ENCODE results near the gene TICAM2.

TICAM2 gene

DNA sequence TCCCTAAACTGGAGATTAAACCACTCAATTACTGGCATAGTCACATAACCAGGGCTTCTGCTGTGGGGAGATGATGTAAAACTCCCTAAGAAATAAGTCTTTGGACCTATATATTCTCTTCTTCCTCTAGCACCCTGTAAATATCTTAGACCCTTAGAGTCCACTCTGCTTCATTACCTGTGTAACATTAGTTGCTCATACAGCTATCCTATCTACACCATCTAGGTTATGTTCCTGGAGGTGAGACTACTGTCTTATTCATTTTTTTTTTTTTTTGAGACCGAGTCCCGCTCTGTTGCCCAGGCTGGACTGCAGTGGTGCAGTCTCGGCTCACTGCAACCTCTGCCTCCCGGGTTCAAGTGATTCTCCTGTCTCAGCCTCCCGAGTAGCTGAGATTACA, 9.6 kb upstream of the TICAM2 start:
- in situ Hi-C loops (cut with MboI; ENCODE audit: low sequenced_read_pairs), result no loop called here

DNA sequence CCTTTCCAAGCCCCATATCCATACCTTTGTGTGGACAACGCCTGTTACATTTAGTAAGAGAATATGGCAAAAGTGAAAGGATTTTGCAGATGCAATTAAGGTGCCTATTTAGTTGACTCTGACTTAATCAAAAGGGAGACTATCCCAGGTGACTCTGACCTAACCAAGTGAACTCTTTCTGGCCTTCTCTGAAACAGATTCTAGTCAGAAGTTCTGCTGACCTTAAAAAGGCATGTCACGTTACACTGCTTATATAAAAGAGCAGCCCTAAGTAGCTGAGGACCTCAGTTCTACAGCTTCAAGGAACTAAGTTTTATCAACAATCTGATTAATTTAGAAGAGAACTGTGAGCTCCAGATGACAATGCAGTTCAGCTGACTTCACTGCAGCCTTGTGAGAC, 5.7 kb upstream of the TICAM2 start:
- in situ Hi-C loops (cut with MboI; ENCODE audit: low sequenced_read_pairs), result no loop called here

DNA sequence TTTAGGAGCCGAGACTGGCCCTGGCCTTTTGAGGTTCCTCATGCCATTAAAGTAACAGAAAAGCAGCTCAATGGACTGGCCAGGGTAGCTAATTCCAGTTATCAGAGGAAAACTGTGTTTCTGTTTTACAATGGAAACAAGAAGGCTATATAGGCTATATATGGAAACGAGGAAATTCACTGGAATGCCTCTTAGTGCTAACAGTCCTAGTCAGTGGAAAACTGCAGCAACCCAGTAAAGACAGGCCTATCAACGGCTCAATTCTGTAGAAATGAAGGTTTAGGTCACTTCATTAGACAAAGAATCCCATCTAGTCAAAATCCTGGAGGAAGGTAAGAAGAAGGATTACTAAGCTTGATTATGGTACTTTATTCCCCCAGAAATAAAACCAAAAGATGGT, 3.2 kb upstream of the TICAM2 start:
- in situ Hi-C loops (cut with MboI; ENCODE audit: low sequenced_read_pairs), result no loop called here

DNA sequence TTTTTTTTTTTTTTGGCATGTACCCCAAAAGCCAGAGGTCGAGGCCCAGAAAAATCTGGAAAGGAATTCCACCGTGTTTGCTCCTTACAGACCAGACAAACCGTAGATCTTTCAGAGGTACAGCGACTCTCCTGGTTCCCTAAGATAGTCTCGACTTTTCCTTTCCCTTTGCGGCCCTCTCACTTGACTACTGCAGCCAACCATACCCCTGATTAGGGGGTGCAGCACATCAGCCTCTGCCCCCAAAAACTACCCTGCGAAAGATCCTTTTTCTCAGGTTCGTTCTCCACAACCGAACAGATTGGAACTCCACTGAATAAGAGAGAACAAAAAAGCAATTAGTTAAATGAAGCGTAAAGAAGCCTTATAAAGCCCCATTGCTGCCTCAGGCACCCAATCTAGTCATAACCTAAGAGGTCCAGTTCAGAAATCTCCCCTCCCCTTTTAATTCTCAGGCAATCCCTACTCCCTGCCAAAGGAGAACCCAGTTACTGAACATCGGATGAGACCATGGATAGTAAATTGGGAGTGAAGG, 379 bp upstream of the TICAM2 start:
- in situ Hi-C loops (cut with MboI; ENCODE audit: low sequenced_read_pairs), result no loop called here

DNA sequence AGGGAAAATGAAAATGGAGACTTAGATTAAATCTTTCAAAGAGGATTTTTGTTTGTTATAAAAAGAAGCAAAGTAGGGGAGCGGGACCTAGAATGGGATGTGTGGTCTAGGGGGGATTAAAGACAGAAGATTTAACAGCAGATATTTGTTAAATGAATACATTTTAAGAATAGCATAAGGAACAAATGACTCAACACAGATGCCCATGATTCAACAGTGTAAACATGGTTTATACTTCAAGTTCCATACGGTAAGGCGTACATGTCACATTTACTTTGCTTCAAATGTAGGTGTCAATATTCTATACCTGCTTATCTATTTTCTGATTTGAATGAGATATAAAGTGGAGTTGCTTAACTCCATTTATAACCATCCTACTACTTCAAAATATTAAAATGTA, 1.5 kb downstream of the TICAM2 start:
- in situ Hi-C loops (cut with MboI; ENCODE audit: low sequenced_read_pairs), result no loop called here

DNA sequence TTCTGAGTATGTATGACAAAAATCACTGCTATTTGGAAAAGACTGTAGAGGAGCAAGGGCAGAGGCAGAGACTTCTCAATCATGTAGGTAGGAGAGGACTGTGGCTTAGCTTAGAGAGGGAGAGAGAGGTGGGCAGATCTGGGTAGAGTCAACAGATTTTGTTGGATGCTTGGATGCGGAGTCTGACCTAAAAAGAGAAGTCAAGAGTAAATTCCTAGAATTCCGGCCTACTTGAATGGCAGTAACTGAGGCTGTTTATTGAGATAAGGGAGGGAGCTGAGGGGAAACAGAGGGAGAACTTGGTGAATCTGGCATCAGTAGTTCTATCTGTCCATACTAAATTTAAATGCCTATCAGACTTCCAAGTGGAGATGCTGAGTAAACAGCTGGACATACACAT, 2.4 kb downstream of the TICAM2 start:
- in situ Hi-C loops (cut with MboI; ENCODE audit: low sequenced_read_pairs), result loop anchor here (25.0 kb wide), 1 partner anchor 288 kb away; no protein-coding TSS in a partner anchor

DNA sequence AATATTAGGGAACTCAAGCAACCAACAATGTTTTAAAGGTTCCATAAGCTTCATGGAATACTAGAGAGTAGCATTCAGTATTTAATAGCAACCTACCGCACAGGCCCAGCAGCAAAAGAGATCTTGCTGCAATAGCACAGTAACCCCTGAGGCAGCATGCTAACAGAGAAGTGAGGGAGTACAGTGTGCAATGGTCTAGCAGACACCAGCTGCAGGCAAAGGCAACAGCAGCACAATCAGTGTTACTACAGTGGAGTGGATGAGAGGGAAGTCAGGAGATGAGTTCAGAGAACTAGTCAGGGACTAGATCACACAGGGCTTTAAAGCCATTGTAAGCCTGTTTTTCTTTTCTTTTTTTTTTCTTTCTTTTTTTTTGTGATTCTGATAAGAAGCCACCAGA, 2.8 kb downstream of the TICAM2 start:
- in situ Hi-C loops (cut with MboI; ENCODE audit: low sequenced_read_pairs), result loop anchor here (25.0 kb wide), 1 partner anchor 287 kb away; no protein-coding TSS in a partner anchor

DNA sequence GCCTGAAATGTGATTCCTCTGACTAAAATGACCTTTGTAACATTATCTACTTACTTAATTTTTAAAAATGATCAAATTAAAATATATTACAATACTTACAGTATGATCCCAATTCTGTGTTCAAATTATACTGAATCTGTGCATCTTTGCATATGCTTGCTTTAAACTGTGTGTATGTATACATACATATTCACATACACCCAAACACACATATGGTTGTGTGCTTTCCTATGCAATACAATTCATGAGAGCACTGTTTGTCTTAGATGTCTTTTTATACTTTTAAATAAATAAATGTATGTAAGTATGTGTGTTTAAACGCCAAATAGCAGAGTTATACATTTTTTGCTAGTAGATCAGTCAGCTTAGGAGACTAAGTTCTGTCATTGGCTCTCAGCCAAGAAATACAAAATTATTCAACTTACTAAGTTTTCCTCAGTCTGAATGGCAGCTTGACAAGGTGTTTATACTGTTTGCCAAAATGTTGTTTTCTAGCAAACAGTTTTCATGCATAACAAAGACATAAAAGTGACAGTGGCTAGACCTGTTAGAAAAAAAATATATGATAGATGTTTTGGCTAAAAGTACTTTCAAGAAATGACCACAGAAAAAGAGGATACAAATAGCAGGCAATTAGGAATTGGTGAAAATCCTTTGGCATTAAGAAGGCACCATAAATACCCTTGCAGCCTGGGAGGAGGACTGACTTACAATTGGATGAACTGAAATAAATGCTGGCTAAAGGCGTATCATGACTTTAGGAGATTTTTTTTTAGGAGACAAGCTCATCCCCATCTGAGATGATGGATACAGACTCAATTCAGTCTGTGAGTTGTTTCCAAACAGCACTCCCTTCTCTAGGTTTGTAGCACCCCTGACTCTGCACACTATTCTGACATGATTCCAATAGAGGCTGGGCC, 7.9 kb downstream of the TICAM2 start:
- in situ Hi-C loops (cut with MboI; ENCODE audit: low sequenced_read_pairs), result loop anchor here (25.0 kb wide), 1 partner anchor 282 kb away; no protein-coding TSS in a partner anchor

DNA sequence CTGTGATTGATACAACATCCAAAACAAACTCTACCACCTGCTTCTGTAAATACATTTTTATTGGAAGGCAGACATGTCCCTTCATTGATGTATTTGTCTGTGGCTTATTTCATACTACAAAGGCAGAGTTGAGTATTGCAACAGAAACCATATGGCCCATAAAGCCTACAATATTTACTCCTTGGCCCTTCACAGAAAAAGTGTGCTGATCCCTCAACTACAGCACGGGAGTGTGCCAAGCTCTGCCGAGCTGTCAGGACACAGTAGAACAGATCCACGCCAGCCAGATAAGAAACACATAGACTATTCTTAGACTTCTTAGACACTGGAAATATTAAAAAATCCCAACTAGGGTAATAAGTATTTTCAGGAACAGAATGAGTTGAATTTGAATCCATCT, 13.2 kb downstream of the TICAM2 start:
- in situ Hi-C loops (cut with MboI; ENCODE audit: low sequenced_read_pairs), result loop anchor here (25.0 kb wide), 1 partner anchor 277 kb away; no protein-coding TSS in a partner anchor

DNA sequence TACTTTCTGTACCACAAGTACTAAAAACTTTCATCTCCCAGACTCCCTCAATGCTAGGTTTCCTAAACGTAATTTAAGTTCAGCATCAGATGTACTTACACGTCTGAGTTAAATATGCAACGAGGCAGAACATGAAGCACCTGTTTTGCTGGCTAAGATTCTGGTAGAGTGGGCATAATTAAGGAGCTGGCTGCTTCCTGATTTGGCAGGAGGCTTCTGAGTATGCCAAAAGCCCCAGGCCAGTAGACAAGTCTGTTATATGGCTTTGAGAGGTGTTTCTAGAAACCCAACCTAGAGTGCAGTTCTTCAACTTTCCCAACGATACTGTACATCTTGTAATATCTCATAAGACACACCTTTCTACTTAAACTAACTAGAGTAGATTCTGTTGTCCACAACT, 13.6 kb downstream of the TICAM2 start:
- in situ Hi-C loops (cut with MboI; ENCODE audit: low sequenced_read_pairs), result loop anchor here (25.0 kb wide), 1 partner anchor 276 kb away; no protein-coding TSS in a partner anchor

DNA sequence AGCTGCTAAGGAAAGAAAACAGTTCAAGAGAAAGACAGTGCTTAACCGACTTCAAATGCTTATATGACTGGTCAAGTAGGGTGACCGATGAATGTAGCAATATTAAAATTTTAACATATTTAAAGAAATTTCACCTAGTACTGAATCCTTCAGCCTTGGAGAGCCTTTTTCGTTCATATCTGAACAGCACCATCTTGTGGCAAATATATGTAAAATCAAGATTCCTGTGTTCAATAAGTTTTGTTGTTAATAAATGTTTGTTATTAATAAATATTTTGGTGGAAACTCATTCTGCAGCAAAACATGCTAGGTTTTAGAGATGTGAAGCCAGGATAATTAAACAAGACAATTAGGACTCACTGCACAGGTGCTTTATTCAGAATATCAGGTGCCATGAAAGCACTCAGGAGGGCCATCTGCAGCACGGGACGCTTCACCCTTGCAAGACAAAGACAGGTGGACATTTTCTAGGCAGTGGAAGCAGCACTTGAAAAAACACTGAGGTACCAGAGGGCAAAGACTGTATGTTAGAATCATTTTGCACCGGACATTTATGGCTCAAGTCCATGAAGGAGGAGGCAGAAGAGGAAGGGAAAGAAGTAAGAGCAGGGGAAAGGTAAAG, 15.6 kb downstream of the TICAM2 start:
- in situ Hi-C loops (cut with MboI; ENCODE audit: low sequenced_read_pairs), result loop anchor here (25.0 kb wide), 1 partner anchor 274 kb away; no protein-coding TSS in a partner anchor

DNA sequence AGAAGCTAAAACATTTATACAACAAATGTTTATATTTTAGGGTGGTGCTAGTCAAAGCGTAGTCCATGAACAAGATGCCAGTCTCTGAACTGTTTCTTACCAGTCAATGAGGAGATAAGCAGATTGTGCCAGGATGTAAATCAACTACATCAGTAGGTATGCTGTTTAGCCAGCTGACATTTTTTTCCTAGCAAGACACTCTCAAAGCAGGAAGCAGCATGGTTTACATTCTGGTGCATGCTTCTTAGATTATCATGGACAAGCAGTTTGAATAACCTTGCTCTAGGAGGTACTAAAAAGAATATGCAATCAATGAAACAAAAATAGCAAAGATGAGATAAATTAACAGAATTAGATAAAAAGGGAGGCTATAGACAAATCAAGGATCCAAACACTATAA, 17.0 kb downstream of the TICAM2 start:
- in situ Hi-C loops (cut with MboI; ENCODE audit: low sequenced_read_pairs), result loop anchor here (25.0 kb wide), 1 partner anchor 273 kb away; no protein-coding TSS in a partner anchor

DNA sequence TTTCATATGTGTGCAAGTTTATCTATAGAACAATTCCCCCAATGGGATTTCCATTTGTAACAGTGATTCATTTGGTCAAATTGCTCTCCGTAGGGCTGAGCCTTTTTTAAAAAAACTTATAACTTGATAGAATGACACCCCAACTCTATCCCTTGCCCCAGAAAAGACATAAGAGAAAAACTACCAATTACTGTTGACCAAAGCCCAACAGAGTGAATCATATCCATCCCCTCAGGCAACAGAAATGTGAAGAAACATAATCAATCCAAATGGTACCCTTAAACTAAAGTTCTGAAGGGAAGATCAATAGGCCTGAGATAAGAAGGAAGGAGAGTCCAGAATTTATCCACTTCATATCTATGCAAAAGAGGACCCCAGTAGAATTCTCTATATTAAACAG, 17.8 kb downstream of the TICAM2 start:
- in situ Hi-C loops (cut with MboI; ENCODE audit: low sequenced_read_pairs), result loop anchor here (25.0 kb wide), 1 partner anchor 272 kb away; no protein-coding TSS in a partner anchor

DNA sequence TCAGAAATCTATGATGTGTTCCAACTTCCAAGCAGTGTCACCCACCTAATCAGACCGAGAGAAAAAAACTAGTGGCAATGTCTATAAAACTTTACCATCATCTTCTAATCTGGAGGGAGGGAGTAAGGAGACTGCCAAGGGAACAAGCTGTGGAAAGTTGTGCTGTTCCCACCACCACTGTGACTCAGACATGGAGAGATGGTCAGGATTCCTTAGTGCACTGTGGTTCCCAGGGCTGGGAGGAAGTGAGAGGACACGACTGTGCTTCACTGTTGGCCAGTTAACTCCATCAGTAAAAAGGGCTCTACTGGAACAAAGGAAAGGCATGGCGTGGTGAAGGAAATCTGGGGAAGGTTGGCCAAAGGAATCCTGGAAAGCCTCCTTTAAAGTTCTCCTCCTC, 18.8 kb downstream of the TICAM2 start:
- in situ Hi-C loops (cut with MboI; ENCODE audit: low sequenced_read_pairs), result loop anchor here (25.0 kb wide), 1 partner anchor 271 kb away; no protein-coding TSS in a partner anchor

DNA sequence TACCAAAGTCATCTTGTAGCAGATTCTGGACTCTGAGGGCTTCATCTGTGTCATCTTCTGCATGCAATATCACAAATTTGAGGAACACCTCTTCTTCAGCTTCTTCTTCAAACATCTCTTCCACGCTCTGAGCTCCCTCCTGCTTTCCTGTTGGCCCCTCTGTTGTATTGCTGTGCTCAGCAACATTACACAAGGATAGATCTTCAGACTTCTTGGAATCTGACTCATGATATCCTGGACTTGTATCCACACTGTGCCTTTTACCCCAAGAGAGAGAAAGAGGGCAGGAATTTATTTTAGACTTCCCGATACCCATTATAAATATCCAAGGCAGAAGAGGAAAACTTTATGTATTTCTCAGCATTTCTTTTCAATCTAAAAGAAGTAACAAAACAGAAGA, 21.3 kb downstream of the TICAM2 start:
- in situ Hi-C loops (cut with MboI; ENCODE audit: low sequenced_read_pairs), result loop anchor here (25.0 kb wide), 1 partner anchor 269 kb away; no protein-coding TSS in a partner anchor

DNA sequence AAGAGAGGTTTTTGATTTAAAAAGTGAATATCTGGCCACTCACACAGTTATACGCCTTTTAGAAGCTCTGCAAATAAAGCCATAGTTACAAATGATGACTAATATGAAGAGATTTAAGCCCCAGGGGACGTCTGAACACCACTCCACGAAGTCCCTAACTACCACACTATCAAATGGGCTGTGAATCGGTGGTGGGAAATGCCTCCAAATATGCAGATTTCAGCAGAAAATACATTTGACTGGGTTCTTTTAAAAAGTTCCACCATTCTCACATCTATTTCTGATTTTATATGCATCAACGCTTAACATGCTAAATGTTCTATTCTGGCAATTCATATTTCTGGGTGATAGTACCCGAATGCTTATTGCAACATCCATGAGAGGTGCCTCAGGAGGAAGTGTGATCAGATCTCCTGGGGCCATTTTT, 22.5 kb downstream of the TICAM2 start:
- in situ Hi-C loops (cut with MboI; ENCODE audit: low sequenced_read_pairs), result loop anchor here (25.0 kb wide), 1 partner anchor 267 kb away; no protein-coding TSS in a partner anchor

DNA sequence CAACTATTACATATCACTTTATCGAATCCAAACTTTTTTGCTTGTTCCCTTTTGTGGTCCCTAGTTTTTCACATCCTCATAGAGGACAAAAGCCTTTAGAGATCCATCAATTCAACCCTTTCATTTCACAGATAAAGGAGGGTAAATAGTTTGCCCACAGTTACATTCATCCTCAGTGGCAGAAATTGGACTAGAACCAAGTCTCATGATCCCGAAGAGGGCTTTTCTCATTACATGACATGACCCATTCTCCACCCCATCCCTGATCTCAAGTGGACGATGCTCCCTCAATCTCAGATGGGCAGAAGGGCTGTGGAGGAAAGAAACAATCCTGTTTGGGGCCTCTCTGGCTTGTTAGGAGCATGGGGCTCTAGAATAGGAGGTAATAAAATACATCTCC, 23.1 kb downstream of the TICAM2 start:
- in situ Hi-C loops (cut with MboI; ENCODE audit: low sequenced_read_pairs), result loop anchor here (25.0 kb wide), 1 partner anchor 267 kb away; no protein-coding TSS in a partner anchor

DNA sequence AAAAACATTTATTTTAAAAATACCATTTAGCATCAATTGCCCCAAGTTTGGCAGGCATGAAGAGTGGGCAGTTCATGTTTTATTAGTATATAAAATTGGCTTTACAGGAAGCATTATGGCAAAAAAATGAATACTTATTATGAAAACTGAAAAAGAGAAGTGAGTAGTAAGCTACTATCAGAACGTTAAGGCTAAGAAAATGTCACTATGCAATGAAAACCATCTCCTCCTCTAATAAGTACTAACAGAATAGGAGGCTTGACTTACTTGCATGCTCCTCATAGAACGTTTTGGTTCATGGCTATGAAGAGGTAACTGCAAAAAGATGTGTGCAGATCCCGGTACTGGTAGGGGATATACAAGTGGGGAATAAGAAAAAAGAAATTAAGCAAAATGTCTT, 23.6 kb downstream of the TICAM2 start:
- in situ Hi-C loops (cut with MboI; ENCODE audit: low sequenced_read_pairs), result loop anchor here (25.0 kb wide), 1 partner anchor 266 kb away; no protein-coding TSS in a partner anchor

DNA sequence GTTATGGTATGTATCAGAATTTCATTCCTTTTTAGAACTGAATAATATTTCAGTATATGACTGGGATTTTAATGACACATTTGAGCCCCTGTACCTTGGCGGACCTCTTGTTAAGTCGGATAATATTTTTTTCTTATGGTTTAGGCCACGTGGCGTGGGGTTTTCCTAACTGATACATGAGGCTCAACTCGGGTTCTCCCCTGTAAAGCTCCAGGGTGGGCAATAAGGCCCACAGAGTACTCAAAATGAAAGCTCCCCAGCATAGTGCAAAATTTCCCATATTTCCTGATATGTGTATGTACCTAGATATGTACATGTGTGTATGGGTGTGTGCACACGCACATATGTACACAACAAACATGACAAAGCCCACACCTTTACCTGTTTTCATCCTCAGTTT, 24.5 kb downstream of the TICAM2 start:
- in situ Hi-C loops (cut with MboI; ENCODE audit: low sequenced_read_pairs), result loop anchor here (25.0 kb wide), 1 partner anchor 265 kb away; no protein-coding TSS in a partner anchor

DNA sequence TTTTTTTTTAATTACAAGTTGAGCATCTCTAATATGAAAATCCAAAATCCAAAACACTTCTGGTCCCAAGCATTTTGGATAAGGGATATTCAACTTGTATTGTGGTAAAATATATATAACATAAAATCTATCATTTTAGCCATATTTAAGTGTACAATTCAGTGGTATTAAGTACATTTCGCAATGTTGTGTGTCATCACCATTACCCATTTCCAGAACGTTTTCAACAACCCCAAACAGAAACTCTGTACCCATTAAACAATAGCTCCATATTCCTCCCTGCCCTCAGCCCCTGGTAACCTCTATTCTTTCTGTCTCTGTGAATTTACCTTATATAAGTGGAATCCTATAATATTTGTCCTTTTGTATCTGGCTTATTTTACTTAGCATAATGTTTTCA, 24.9 kb downstream of the TICAM2 start:
- in situ Hi-C loops (cut with MboI; ENCODE audit: low sequenced_read_pairs), result loop anchor here (25.0 kb wide), 1 partner anchor 265 kb away; no protein-coding TSS in a partner anchor

Measured in HL-60/S4 (cell line).